Left lobe of liver (tissue), 2 donors: ENCODE measurements around the gene PPM1K. TPM values are rescaled to one million over a fixed set of nuclear protein-coding genes. Genes with fewer than 3 reads are reported as not detected.

ENCODE experiments used
- ATAC-seq: fragments of 200-7000 bp; cut with Tn5 transposase; one replicate; pipeline ENCODE4 v1.9.1; 2020; ENCODE audit warnings: mild to moderate bottlenecking, moderate library complexity
- DNase-seq: peaks from one replicate; pipeline ENCODE4 v3.0.0-alpha.2; 2020; ENCODE audit warnings: low spot score
- total RNA-seq: library from RNA; stranded (reverse); gene quantifications from one replicate; pipeline ENCODE4 v1.2.1, GENCODE V29; 2021
- donor health status: DM: no; HTN: no; CAD: no; lungs with moderate emphysema.
- donor health status: DM: no; HTN: yes; CAD: no.

PPM1K gene
- total RNA-seq, 1 donor from 2014 or later: 14.2 TPM

- DNase-seq (no peak), ATAC-seq (no peak)
Measured at GRCh38 chr4:88277711-88278225, 6.6 kb downstream of the PPM1K start.

GRCh38 chr4:88276952-88277710 is 7.2 kb downstream of the PPM1K start:
- ATAC-seq (no peak), DNase-seq (no peak)

GRCh38 chr4:88275949-88276515 is 8.3 kb downstream of the PPM1K start:
- ATAC-seq: no peak
- no peak for DNase-seq

- no peak for DNase-seq
- ATAC-seq: no peak
Measured at GRCh38 chr4:88275516-88275915, 8.8 kb downstream of the PPM1K start.

- DNase-seq (no peak), ATAC-seq (no peak)
Measured at GRCh38 chr4:88268913-88269312, 15.4 kb downstream of the PPM1K start.

GRCh38 chr4:88264336-88264735 is 20.0 kb downstream of the PPM1K start:
- ATAC-seq (no peak), DNase-seq (no peak)

- ATAC-seq (no peak), DNase-seq (no peak)
Measured at GRCh38 chr4:88257726-88258125, 26.6 kb downstream of the PPM1K start.

GRCh38 chr4:88255111-88255510 is 29.2 kb downstream of the PPM1K start:
- DNase-seq: no peak
- ATAC-seq: no peak

- ATAC-seq: no peak
Measured at GRCh38 chr4:88251924-88252323, 32.4 kb downstream of the PPM1K start.

GRCh38 chr4:88247148-88247547 is 37.2 kb downstream of the PPM1K start:
- DNase-seq (no peak), ATAC-seq (peak; percentile 58)

More at GRCh38 chr4:88251924-88252323, 32.4 kb downstream of the PPM1K start:
- DNase-seq: no peak

- no peak for DNase-seq
- ATAC-seq: peak; percentile 38
Measured at GRCh38 chr4:88246600-88246999, 37.8 kb downstream of the PPM1K start.

GRCh38 chr4:88244816-88245579 is 39.4 kb downstream of the PPM1K start:
- ATAC-seq (no peak), DNase-seq (no peak)

GRCh38 chr4:88244056-88244455 is 40.3 kb downstream of the PPM1K start:
- no peak for ATAC-seq
- DNase-seq: no peak

GRCh38 chr4:88242144-88242543 is 42.2 kb downstream of the PPM1K start:
- ATAC-seq (peak; percentile 73), DNase-seq (peak; percentile 48)

GRCh38 chr4:88240297-88240714 is 44.1 kb downstream of the PPM1K start:
- ATAC-seq: peak; percentile 69
- no peak for DNase-seq

- DNase-seq (no peak), ATAC-seq (no peak)
Measured at GRCh38 chr4:88230969-88231771, 53.2 kb downstream of the PPM1K start.

- no peak for ATAC-seq
- DNase-seq: no peak
Measured at GRCh38 chr4:88230461-88230891, 53.9 kb downstream of the PPM1K start.

- DNase-seq: no peak
Measured at GRCh38 chr4:88227734-88228133, 56.6 kb downstream of the PPM1K start.

GRCh38 chr4:88226143-88226542 is 58.2 kb downstream of the PPM1K start:
- no peak for ATAC-seq
- DNase-seq: no peak

More at GRCh38 chr4:88227734-88228133, 56.6 kb downstream of the PPM1K start:
- no peak for ATAC-seq

GRCh38 chr4:88225232-88226105 is 58.9 kb downstream of the PPM1K start:
- ATAC-seq (no peak), DNase-seq (no peak)
